GM19238 (cell line): ENCODE results near the gene SLX1A.
"Not testable (repeated sequence)": the region's sequence is repeated elsewhere in the genome, so short reads cannot be mapped to it uniquely, and the experiment has no call there.

Experiments used
- DNase-seq: peaks from one replicate; pipeline ENCODE4 v3.0.0; 2011; ENCODE audit warnings: low spot score; ENCODE audit not compliant: insufficient read length

SLX1A gene

GRCh38 chr16:30217082-30217481, 23.4 kb downstream of the SLX1A start:
- not testable (repeated sequence) for DNase-seq
